Neural cell (in vitro differentiated cells): Measurements from ENCODE around the gene ZNF774. TPM values are rescaled to one million over a fixed set of nuclear protein-coding genes. Genes with fewer than 3 reads are reported as not detected.

Source experiments
- H2AFZ ChIP-seq: fragments of 200-600, 300-800 bp; sonication (generic), shearing (Covaris generic); 2 replicates; pipeline ENCODE4 v1.6.0; 2014; ENCODE audit warnings: low read depth, mild to moderate bottlenecking, antibody characterized with exemption, low read length, moderate library complexity
- H3F3A ChIP-seq: fragments of 200-600 bp; shearing (Covaris generic); 2 replicates; pipeline ENCODE4 v1.6.1; 2016; ENCODE audit warnings: mild to moderate bottlenecking, moderate library complexity, mixed read lengths, antibody characterized with exemption, low read length; ENCODE audit not compliant: insufficient read depth, poor library complexity, severe bottlenecking
- H3K27ac ChIP-seq: fragments of 200-600, 300-800 bp; sonication (generic), shearing (Covaris generic); 2 replicates; pipeline ENCODE4 v1.5.1; 2014; ENCODE audit warnings: mild to moderate bottlenecking, low read length, moderate library complexity
- H3K27me3 ChIP-seq: fragments of 300-800, 200-600 bp; sonication (generic), shearing (Covaris generic); 2 replicates; pipeline ENCODE4 v1.6.0; 2014; ENCODE audit warnings: mild to moderate bottlenecking, low read depth, low read length, moderate library complexity; ENCODE audit not compliant: insufficient read depth
- H3K36me3 ChIP-seq: fragments of 300-800, 200-600 bp; sonication (generic), shearing (Covaris generic); 2 replicates; pipeline ENCODE4 v1.5.1; 2014; ENCODE audit warnings: mild to moderate bottlenecking, antibody characterized with exemption, low read length, moderate library complexity; ENCODE audit not compliant: insufficient read depth
- H3K4me2 ChIP-seq: fragments of 300-800, 200-600 bp; sonication (generic), shearing (Covaris generic); 2 replicates; pipeline ENCODE4 v1.6.0; 2014; ENCODE audit warnings: mild to moderate bottlenecking, low read length
- H3K4me3 ChIP-seq: fragments of 300-800, 200-600 bp; sonication (generic), shearing (Covaris generic); 2 replicates; pipeline ENCODE4 v1.5.1; 2014; ENCODE audit warnings: mild to moderate bottlenecking, low read length, moderate library complexity
- H3K79me2 ChIP-seq: fragments of 200-600 bp; shearing (Covaris generic); replicated peaks from 2 replicates; pipeline ENCODE4 v1.6.0; 2014; ENCODE audit warnings: mild to moderate bottlenecking, low read length, moderate library complexity; ENCODE audit not compliant: insufficient read depth
- H3K9ac ChIP-seq: fragments of 300-800, 200-600 bp; sonication (generic), shearing (Covaris generic); 2 replicates; pipeline ENCODE4 v1.6.1; 2016; ENCODE audit warnings: mild to moderate bottlenecking, low read length, mixed read lengths
- H3K9me2 ChIP-seq: fragments of 200-600 bp; shearing (Covaris generic); 2 replicates; pipeline ENCODE4 v1.6.1; 2016; ENCODE audit warnings: mild to moderate bottlenecking, low read length, mixed read lengths; ENCODE audit not compliant: insufficient read depth
- H3K9me3 ChIP-seq: fragments of 200-600, 300-800 bp; sonication (generic), shearing (Covaris generic); 2 replicates; pipeline ENCODE4 v1.6.1; 2016; ENCODE audit warnings: mild to moderate bottlenecking, mixed run types, low read length, moderate library complexity, mixed read lengths
- H4K20me1 ChIP-seq: fragments of 200-600 bp; shearing (Covaris generic); 2 replicates; pipeline ENCODE4 v1.6.1; 2016; ENCODE audit warnings: mild to moderate bottlenecking, mixed run types; ENCODE audit not compliant: insufficient read depth
- EP300 ChIP-seq: fragments of 450-650 bp; conservative IDR thresholded peaks from 2 replicates; pipeline ENCODE4 v1.6.1; 2014; ENCODE audit warnings: antibody characterized with exemption, mild to moderate bottlenecking, moderate library complexity; ENCODE audit not compliant: poor library complexity, severe bottlenecking
- EZH2 ChIP-seq: fragments of 200-600, 300-800 bp; shearing (Covaris generic), sonication (generic); IDR thresholded peaks from 2 replicates; pipeline ENCODE4 v1.6.1; 2014; ENCODE audit warnings: antibody characterized with exemption, low read length, borderline replicate concordance, mild to moderate bottlenecking; ENCODE audit not compliant: insufficient read depth, poor library complexity, severe bottlenecking
- MXI1 ChIP-seq: fragments of 450-650 bp; conservative IDR thresholded peaks from 2 replicates; pipeline ENCODE4 v1.6.1; 2014; ENCODE audit warnings: antibody characterized with exemption, mild to moderate bottlenecking; ENCODE audit not compliant: poor library complexity, severe bottlenecking
- POLR2AphosphoS5 ChIP-seq: IDR thresholded peaks from 2 replicates; pipeline ENCODE4 v1.6.1; 2012
- RAD21 ChIP-seq: fragments of 450-650 bp; conservative IDR thresholded peaks from 2 replicates; pipeline ENCODE4 v1.6.1; 2014; ENCODE audit warnings: antibody characterized with exemption, mild to moderate bottlenecking, moderate library complexity
- REST ChIP-seq: IDR thresholded peaks from 2 replicates; pipeline ENCODE4 v1.6.1; 2012; ENCODE audit warnings: borderline replicate concordance
- SMC3 ChIP-seq: fragments of 450-650 bp; conservative IDR thresholded peaks from 2 replicates; pipeline ENCODE4 v1.6.1; 2014; ENCODE audit warnings: antibody characterized with exemption, mild to moderate bottlenecking, moderate library complexity; ENCODE audit not compliant: poor library complexity
- TAF1 ChIP-seq: IDR thresholded peaks from 2 replicates; pipeline ENCODE4 v1.6.1; 2012; ENCODE audit warnings: low read depth
- polyA plus RNA-seq: library from polyadenylated mRNA; depleted of rRNA; stranded (reverse); fragments of >200 nt; gene quantifications from 2 replicates; pipeline ENCODE4 v1.2.3, GENCODE V29; 2014
- TF ChIP-seq, protein P1 (sequence below): fragments of 450-650 bp; IDR thresholded peaks from 2 replicates; pipeline ENCODE4 v1.5.1; 2014; ENCODE audit warnings: antibody characterized with exemption, mild to moderate bottlenecking, moderate library complexity; ENCODE audit not compliant: poor library complexity, severe bottlenecking

The ZNF774 gene
- polyA plus RNA-seq, 1 donor from 2014 or later = 6.8 TPM

GRCh38 chr15:90375071-90375470 lies 23.0 kb downstream of the ZNF774 start:
- no peaks in the 10 kb centered on the region for H3K9me2 ChIP-seq
- no peaks in the 10 kb centered on the region for H3K79me2 ChIP-seq
- no peaks in the 10 kb centered on the region for H3K36me3 ChIP-seq
- H3K9ac ChIP-seq = no peak overlapping the region
- H3K27me3 ChIP-seq = no peaks in the 10 kb centered on the region
- H3K4me3 ChIP-seq = no peak overlapping the region
- no peaks in the 10 kb centered on the region for H4K20me1 ChIP-seq
- H3K27ac ChIP-seq = no peak overlapping the region
- TF ChIP-seq MXI1 (no peak), TAF1 (no peak), EZH2 (no peak), REST (no peak), EP300 (no peak), POLR2AphosphoS5 (no peak), RAD21 (no peak), SMC3 (no peak)
- TF ChIP-seq, protein P1, sequence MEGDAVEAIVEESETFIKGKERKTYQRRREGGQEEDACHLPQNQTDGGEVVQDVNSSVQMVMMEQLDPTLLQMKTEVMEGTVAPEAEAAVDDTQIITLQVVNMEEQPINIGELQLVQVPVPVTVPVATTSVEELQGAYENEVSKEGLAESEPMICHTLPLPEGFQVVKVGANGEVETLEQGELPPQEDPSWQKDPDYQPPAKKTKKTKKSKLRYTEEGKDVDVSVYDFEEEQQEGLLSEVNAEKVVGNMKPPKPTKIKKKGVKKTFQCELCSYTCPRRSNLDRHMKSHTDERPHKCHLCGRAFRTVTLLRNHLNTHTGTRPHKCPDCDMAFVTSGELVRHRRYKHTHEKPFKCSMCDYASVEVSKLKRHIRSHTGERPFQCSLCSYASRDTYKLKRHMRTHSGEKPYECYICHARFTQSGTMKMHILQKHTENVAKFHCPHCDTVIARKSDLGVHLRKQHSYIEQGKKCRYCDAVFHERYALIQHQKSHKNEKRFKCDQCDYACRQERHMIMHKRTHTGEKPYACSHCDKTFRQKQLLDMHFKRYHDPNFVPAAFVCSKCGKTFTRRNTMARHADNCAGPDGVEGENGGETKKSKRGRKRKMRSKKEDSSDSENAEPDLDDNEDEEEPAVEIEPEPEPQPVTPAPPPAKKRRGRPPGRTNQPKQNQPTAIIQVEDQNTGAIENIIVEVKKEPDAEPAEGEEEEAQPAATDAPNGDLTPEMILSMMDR = no peak
- no peaks in the 10 kb centered on the region for H3K9me3 ChIP-seq
- no peaks in the 10 kb centered on the region for H3F3A ChIP-seq
- H3K4me2 ChIP-seq = no peak overlapping the region
- no peak overlapping the region for H2AFZ ChIP-seq

DNA sequence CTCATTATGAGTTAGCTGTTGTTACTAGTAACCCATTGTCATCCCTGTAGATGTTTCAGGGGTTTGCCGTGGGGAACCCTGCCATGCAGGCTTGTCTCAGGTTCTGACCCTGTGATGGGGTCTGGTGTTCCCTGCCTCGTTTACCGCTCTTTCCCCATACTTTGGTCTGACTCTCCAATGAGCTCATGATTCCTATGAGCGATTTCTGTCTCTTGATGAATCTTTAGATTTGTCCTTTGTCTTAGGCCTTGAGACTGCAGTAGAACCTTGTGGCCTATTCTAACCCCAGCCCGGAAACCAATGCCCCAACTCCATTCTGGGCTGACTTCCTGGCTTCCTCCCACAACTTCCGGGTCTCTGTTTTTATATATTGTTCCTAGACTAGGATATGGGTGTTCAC lies 24.7 kb downstream of the ZNF774 start:
- Histone ChIP-seq H3F3A (no peaks in the 10 kb centered on the region), H3K9me2 (no peaks in the 10 kb centered on the region), H4K20me1 (no peaks in the 10 kb centered on the region), H3K4me2 (no peak overlapping the region), H3K9ac (no peak overlapping the region), H2AFZ (no peak overlapping the region), H3K9me3 (no peaks in the 10 kb centered on the region), H3K4me3 (no peak overlapping the region), H3K79me2 (no peaks in the 10 kb centered on the region), H3K27me3 (no peaks in the 10 kb centered on the region), H3K36me3 (no peaks in the 10 kb centered on the region), H3K27ac (no peak overlapping the region)
- TF ChIP-seq RAD21 = no peak
- TF ChIP-seq EP300 = no peak
- no peak for TF ChIP-seq SMC3
- TF ChIP-seq, protein P1 = no peak
- no peak for TF ChIP-seq MXI1
- TF ChIP-seq EZH2 = no peak
- no peak for TF ChIP-seq TAF1
